Mucosa of stomach (tissue), 1 donor: ENCODE data around the gene KCTD5.
"Not testable (repeated sequence)": the region's sequence is repeated elsewhere in the genome, so short reads cannot be mapped to it uniquely, and the experiment has no call there.

Experiments used
- H3K27me3 ChIP-seq: one replicate; pipeline ENCODE4 v1.7.0; 2013; ENCODE audit warnings: mild to moderate bottlenecking, low read length; ENCODE audit not compliant: control insufficient read depth, insufficient read depth
- H3K36me3 ChIP-seq: one replicate; pipeline ENCODE4 v1.7.0; 2013; ENCODE audit warnings: low read length; ENCODE audit not compliant: control insufficient read depth, insufficient read depth
- H3K4me1 ChIP-seq: one replicate; pipeline ENCODE4 v1.7.0; 2013; ENCODE audit warnings: mild to moderate bottlenecking, low read length; ENCODE audit not compliant: control insufficient read depth, insufficient read depth
- H3K4me3 ChIP-seq: one replicate; pipeline ENCODE4 v1.7.0; 2013; ENCODE audit warnings: low read length
- H3K9ac ChIP-seq: one replicate; pipeline ENCODE4 v1.7.0; 2013; ENCODE audit warnings: mild to moderate bottlenecking, low read length, moderate library complexity
- H3K9me3 ChIP-seq: one replicate; pipeline ENCODE4 v1.7.0; 2013; ENCODE audit warnings: mild to moderate bottlenecking, low read length, moderate library complexity; ENCODE audit not compliant: control insufficient read depth
- donor health status: Pancreatic carcinoma.

KCTD5 gene

GRCh38 chr16:2692251-2692947, 10.1 kb downstream of the KCTD5 start:
- Histone ChIP-seq H3K4me3 (no peak overlapping the region), H3K27me3 (no peaks in the 10 kb centered on the region), H3K9me3 (no peaks in the 10 kb centered on the region), H3K9ac (no peak overlapping the region), H3K36me3 (no peaks in the 10 kb centered on the region), H3K4me1 (no peaks in the 10 kb centered on the region)

GRCh38 chr16:2692948-2693651, 10.8 kb downstream of the KCTD5 start:
- H3K4me3 ChIP-seq = no peak overlapping the region
- no peak overlapping the region for H3K9ac ChIP-seq
- H3K9me3 ChIP-seq = no peaks in the 10 kb centered on the region
- H3K27me3 ChIP-seq = no peaks in the 10 kb centered on the region
- H3K4me1 ChIP-seq = no peaks in the 10 kb centered on the region
- H3K36me3 ChIP-seq = no peaks in the 10 kb centered on the region

GRCh38 chr16:2696601-2697250, 14.4 kb downstream of the KCTD5 start:
- H3K36me3 ChIP-seq, H3K9ac ChIP-seq, H3K9me3 ChIP-seq, H3K4me1 ChIP-seq, H3K4me3 ChIP-seq, H3K27me3 ChIP-seq: not testable (repeated sequence)

GRCh38 chr16:2697401-2697948, 15.2 kb downstream of the KCTD5 start:
- no peaks in the 10 kb centered on the region for H3K4me1 ChIP-seq
- no peaks in the 10 kb centered on the region for H3K27me3 ChIP-seq
- H3K36me3 ChIP-seq = peaks cover 14% of the 10 kb centered on the region
- no peaks in the 10 kb centered on the region for H3K9me3 ChIP-seq
- H3K9ac ChIP-seq = no peak overlapping the region
- H3K4me3 ChIP-seq = no peak overlapping the region

- Histone ChIP-seq H3K4me3 (no peak overlapping the region), H3K9me3 (no peaks in the 10 kb centered on the region), H3K36me3 (peaks cover 16% of the 10 kb centered on the region), H3K4me1 (no peaks in the 10 kb centered on the region), H3K9ac (no peak overlapping the region), H3K27me3 (no peaks in the 10 kb centered on the region)
Measured at GRCh38 chr16:2698103-2698870, 16.0 kb downstream of the KCTD5 start.

GRCh38 chr16:2698965-2699750, 16.8 kb downstream of the KCTD5 start:
- Histone ChIP-seq H3K27me3 (no peaks in the 10 kb centered on the region), H3K9ac (no peak overlapping the region), H3K36me3 (peaks cover 16% of the 10 kb centered on the region), H3K4me1 (no peaks in the 10 kb centered on the region), H3K9me3 (no peaks in the 10 kb centered on the region), H3K4me3 (no peak overlapping the region)

GRCh38 chr16:2699791-2700600, 17.7 kb downstream of the KCTD5 start:
- H3K36me3 ChIP-seq = peaks cover 16% of the 10 kb centered on the region
- no peaks in the 10 kb centered on the region for H3K27me3 ChIP-seq
- H3K4me1 ChIP-seq = no peaks in the 10 kb centered on the region
- H3K9me3 ChIP-seq = no peaks in the 10 kb centered on the region
- no peak overlapping the region for H3K9ac ChIP-seq
- no peak overlapping the region for H3K4me3 ChIP-seq

GRCh38 chr16:2700786-2701185, 18.5 kb downstream of the KCTD5 start:
- Histone ChIP-seq H3K27me3 (no peaks in the 10 kb centered on the region), H3K9me3 (no peaks in the 10 kb centered on the region), H3K4me3 (no peak overlapping the region), H3K9ac (no peak overlapping the region), H3K36me3 (peaks cover 16% of the 10 kb centered on the region), H3K4me1 (no peaks in the 10 kb centered on the region)

- Histone ChIP-seq H3K9me3 (no peaks in the 10 kb centered on the region), H3K4me3 (no peak overlapping the region), H3K27me3 (no peaks in the 10 kb centered on the region), H3K36me3 (peaks cover 16% of the 10 kb centered on the region), H3K4me1 (no peaks in the 10 kb centered on the region), H3K9ac (no peak overlapping the region)
Measured at GRCh38 chr16:2701272-2701671, 18.9 kb downstream of the KCTD5 start.

GRCh38 chr16:2701713-2702437, 19.6 kb downstream of the KCTD5 start:
- Histone ChIP-seq H3K36me3 (peaks cover 16% of the 10 kb centered on the region), H3K9ac (no peak overlapping the region), H3K27me3 (no peaks in the 10 kb centered on the region), H3K4me3 (no peak overlapping the region), H3K4me1 (no peaks in the 10 kb centered on the region), H3K9me3 (no peaks in the 10 kb centered on the region)
